Measurements from ENCODE around the gene PSMB5.

DNA sequence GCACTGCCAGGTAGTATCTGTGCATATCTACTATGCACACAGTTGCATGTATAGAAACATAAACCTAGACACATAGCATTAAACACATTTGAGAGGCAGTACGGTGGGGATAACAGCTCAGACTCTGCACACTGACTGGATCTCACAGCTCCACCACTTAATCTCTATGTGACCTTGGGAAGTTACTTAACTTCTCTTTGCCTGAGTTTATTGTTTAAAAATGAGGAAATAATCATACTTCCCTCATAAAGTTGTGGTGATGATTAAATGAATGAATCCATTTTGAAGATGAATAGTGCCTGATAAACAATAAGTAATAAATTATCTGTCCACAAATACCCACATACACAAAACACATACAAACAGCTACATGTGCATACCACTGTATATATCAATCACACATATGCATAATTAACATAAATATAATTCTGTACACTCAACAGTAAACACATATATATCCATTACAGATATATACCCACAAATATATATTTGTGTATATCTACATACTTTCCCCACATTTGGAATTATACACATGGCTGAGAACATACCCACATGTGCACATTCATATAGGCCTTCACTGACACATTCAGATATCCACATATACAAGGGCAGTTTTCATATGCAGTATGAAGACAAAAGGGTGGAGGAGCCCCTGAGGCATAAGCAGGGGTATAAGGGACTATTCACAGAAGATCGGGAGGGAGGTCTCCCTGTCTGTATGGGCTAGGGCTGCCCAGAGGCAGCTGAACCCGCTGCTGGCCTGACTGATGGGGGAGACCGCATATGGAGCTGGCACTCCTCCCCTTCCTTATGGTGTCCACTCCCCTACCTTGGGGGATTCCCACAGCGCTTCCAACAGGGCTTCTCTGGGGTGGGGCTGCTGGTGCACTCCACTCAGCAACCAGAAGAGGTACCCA is 16.7 kb upstream of the PSMB5 start:
- TF ChIP-seq CREB1 (CRISPR knock-in tag; IDR thresholded peaks at IDR 0.05) (no peak), TEAD1 (CRISPR knock-in tag; IDR thresholded peaks at IDR 0.05) (no peak), JUN (CRISPR knock-in tag; IDR thresholded peaks at IDR 0.05) (no peak), ESRRA (CRISPR knock-in tag; IDR thresholded peaks at IDR 0.05; ENCODE audit: borderline replicate concordance) (no peak), ZNF263 (CRISPR knock-in tag; IDR thresholded peaks at IDR 0.05; ENCODE audit: low read depth) (no peak), FOXP1 (CRISPR knock-in tag; IDR thresholded peaks at IDR 0.05; ENCODE audit: borderline replicate concordance) (no peak), ZNF121 (CRISPR knock-in tag; IDR thresholded peaks at IDR 0.05) (no peak)
- TF ChIP-seq, protein P1, sequence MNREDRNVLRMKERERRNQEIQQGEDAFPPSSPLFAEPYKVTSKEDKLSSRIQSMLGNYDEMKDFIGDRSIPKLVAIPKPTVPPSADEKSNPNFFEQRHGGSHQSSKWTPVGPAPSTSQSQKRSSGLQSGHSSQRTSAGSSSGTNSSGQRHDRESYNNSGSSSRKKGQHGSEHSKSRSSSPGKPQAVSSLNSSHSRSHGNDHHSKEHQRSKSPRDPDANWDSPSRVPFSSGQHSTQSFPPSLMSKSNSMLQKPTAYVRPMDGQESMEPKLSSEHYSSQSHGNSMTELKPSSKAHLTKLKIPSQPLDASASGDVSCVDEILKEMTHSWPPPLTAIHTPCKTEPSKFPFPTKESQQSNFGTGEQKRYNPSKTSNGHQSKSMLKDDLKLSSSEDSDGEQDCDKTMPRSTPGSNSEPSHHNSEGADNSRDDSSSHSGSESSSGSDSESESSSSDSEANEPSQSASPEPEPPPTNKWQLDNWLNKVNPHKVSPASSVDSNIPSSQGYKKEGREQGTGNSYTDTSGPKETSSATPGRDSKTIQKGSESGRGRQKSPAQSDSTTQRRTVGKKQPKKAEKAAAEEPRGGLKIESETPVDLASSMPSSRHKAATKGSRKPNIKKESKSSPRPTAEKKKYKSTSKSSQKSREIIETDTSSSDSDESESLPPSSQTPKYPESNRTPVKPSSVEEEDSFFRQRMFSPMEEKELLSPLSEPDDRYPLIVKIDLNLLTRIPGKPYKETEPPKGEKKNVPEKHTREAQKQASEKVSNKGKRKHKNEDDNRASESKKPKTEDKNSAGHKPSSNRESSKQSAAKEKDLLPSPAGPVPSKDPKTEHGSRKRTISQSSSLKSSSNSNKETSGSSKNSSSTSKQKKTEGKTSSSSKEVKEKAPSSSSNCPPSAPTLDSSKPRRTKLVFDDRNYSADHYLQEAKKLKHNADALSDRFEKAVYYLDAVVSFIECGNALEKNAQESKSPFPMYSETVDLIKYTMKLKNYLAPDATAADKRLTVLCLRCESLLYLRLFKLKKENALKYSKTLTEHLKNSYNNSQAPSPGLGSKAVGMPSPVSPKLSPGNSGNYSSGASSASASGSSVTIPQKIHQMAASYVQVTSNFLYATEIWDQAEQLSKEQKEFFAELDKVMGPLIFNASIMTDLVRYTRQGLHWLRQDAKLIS (CRISPR knock-in tag; IDR thresholded peaks at IDR 0.05; ENCODE audit: borderline replicate concordance): no peak
- TF ChIP-seq, protein P2, sequence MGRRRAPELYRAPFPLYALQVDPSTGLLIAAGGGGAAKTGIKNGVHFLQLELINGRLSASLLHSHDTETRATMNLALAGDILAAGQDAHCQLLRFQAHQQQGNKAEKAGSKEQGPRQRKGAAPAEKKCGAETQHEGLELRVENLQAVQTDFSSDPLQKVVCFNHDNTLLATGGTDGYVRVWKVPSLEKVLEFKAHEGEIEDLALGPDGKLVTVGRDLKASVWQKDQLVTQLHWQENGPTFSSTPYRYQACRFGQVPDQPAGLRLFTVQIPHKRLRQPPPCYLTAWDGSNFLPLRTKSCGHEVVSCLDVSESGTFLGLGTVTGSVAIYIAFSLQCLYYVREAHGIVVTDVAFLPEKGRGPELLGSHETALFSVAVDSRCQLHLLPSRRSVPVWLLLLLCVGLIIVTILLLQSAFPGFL (CRISPR knock-in tag; IDR thresholded peaks at IDR 0.05; ENCODE audit: borderline replicate concordance): no peak
- TF ChIP-seq, protein P3, sequence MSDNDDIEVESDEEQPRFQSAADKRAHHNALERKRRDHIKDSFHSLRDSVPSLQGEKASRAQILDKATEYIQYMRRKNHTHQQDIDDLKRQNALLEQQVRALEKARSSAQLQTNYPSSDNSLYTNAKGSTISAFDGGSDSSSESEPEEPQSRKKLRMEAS (CRISPR knock-in tag; IDR thresholded peaks at IDR 0.05): no peak
- TF ChIP-seq, protein P4, sequence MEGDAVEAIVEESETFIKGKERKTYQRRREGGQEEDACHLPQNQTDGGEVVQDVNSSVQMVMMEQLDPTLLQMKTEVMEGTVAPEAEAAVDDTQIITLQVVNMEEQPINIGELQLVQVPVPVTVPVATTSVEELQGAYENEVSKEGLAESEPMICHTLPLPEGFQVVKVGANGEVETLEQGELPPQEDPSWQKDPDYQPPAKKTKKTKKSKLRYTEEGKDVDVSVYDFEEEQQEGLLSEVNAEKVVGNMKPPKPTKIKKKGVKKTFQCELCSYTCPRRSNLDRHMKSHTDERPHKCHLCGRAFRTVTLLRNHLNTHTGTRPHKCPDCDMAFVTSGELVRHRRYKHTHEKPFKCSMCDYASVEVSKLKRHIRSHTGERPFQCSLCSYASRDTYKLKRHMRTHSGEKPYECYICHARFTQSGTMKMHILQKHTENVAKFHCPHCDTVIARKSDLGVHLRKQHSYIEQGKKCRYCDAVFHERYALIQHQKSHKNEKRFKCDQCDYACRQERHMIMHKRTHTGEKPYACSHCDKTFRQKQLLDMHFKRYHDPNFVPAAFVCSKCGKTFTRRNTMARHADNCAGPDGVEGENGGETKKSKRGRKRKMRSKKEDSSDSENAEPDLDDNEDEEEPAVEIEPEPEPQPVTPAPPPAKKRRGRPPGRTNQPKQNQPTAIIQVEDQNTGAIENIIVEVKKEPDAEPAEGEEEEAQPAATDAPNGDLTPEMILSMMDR (IDR thresholded peaks at IDR 0.05): no peak
- TF ChIP-seq, protein P5, sequence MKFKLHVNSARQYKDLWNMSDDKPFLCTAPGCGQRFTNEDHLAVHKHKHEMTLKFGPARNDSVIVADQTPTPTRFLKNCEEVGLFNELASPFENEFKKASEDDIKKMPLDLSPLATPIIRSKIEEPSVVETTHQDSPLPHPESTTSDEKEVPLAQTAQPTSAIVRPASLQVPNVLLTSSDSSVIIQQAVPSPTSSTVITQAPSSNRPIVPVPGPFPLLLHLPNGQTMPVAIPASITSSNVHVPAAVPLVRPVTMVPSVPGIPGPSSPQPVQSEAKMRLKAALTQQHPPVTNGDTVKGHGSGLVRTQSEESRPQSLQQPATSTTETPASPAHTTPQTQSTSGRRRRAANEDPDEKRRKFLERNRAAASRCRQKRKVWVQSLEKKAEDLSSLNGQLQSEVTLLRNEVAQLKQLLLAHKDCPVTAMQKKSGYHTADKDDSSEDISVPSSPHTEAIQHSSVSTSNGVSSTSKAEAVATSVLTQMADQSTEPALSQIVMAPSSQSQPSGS (CRISPR knock-in tag; IDR thresholded peaks at IDR 0.05; ENCODE audit: borderline replicate concordance, low read depth): no peak
- TF ChIP-seq, protein P6, sequence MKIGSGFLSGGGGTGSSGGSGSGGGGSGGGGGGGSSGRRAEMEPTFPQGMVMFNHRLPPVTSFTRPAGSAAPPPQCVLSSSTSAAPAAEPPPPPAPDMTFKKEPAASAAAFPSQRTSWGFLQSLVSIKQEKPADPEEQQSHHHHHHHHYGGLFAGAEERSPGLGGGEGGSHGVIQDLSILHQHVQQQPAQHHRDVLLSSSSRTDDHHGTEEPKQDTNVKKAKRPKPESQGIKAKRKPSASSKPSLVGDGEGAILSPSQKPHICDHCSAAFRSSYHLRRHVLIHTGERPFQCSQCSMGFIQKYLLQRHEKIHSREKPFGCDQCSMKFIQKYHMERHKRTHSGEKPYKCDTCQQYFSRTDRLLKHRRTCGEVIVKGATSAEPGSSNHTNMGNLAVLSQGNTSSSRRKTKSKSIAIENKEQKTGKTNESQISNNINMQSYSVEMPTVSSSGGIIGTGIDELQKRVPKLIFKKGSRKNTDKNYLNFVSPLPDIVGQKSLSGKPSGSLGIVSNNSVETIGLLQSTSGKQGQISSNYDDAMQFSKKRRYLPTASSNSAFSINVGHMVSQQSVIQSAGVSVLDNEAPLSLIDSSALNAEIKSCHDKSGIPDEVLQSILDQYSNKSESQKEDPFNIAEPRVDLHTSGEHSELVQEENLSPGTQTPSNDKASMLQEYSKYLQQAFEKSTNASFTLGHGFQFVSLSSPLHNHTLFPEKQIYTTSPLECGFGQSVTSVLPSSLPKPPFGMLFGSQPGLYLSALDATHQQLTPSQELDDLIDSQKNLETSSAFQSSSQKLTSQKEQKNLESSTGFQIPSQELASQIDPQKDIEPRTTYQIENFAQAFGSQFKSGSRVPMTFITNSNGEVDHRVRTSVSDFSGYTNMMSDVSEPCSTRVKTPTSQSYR (CRISPR knock-in tag; IDR thresholded peaks at IDR 0.05): no peak
- TF ChIP-seq, protein P7, sequence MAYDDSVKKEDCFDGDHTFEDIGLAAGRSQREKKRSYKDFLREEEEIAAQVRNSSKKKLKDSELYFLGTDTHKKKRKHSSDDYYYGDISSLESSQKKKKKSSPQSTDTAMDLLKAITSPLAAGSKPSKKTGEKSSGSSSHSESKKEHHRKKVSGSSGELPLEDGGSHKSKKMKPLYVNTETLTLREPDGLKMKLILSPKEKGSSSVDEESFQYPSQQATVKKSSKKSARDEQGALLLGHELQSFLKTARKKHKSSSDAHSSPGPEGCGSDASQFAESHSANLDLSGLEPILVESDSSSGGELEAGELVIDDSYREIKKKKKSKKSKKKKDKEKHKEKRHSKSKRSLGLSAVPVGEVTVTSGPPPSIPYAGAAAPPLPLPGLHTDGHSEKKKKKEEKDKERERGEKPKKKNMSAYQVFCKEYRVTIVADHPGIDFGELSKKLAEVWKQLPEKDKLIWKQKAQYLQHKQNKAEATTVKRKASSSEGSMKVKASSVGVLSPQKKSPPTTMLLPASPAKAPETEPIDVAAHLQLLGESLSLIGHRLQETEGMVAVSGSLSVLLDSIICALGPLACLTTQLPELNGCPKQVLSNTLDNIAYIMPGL (CRISPR knock-in tag; IDR thresholded peaks at IDR 0.05): no peak
